H1 (cell line): ENCODE results near the gene METTL6. TPM values are rescaled to one million over a fixed set of nuclear protein-coding genes. Genes with fewer than 3 reads are reported as not detected.

ENCODE experiments used
- CTCF ChIA-PET: fragments of 300-600 bp; sonication (Branson Sonifier 250); formaldehyde crosslinking; loops from one replicate; lab custom pipeline; 2021; ENCODE audit not compliant: partially characterized antibody; lab: Charles Lee
- POLR2A ChIA-PET: fragments of 300-600 bp; sonication (Branson Sonifier 250); formaldehyde crosslinking; loops from one replicate; lab custom pipeline; 2021; ENCODE audit warnings: inconsistent platforms; ENCODE audit not compliant: partially characterized antibody; lab: Charles Lee
- DNase-seq, 2 experiments: peaks; one replicate each; pipeline versions ENCODE4 v3.0.0 to v3.0.0-alpha.2; 2010 to 2022; ENCODE audit warnings: low spot score in 2 of 2, low read depth in 1 of 2, mixed read lengths in 1 of 2
- FAIRE-seq: peaks from 2 replicates; lab custom pipeline; 2011; peaks lifted over from hg19 to GRCh38; lab: Jason Lieb, UNC
- H2AFZ ChIP-seq: 2 replicates; pipeline ENCODE4 v1.8.1; 2012; ENCODE audit warnings: low read length, inconsistent platforms
- H2AK5ac ChIP-seq: 2 replicates; pipeline ENCODE4 v1.6.1; 2013; ENCODE audit warnings: low read depth, low read length
- H2BK120ac ChIP-seq: replicated peaks from 2 replicates; pipeline ENCODE3; 2013; ENCODE audit warnings: low read depth, low read length, inconsistent platforms
- H2BK12ac ChIP-seq: 2 replicates; pipeline ENCODE4 v1.6.1; 2013; ENCODE audit warnings: low read depth, low read length
- H2BK15ac ChIP-seq: 2 replicates; pipeline ENCODE4 v1.6.1; 2013; ENCODE audit warnings: low read length
- H2BK20ac ChIP-seq: 2 replicates; pipeline ENCODE4 v1.6.1; 2013; ENCODE audit warnings: low read length
- H2BK5ac ChIP-seq: 2 replicates; pipeline ENCODE4 v1.6.1; 2013; ENCODE audit warnings: low read depth, low read length
- H3K14ac ChIP-seq: 2 replicates; pipeline ENCODE4 v1.6.1; 2013; ENCODE audit warnings: inconsistent platforms; ENCODE audit not compliant: insufficient read length
- H3K18ac ChIP-seq: 2 replicates; pipeline ENCODE4 v1.6.1; 2013; ENCODE audit warnings: low read length; ENCODE audit errors: extremely low read depth
- H3K23ac ChIP-seq: 2 replicates; pipeline ENCODE4 v1.6.1; 2013; ENCODE audit warnings: inconsistent platforms; ENCODE audit not compliant: insufficient read length
- H3K23me2 ChIP-seq: 2 replicates; pipeline ENCODE4 v1.6.1; 2013; ENCODE audit warnings: low read depth, low read length
- H3K27ac ChIP-seq: 2 replicates; pipeline ENCODE4 v1.6.1; 2011; ENCODE audit warnings: low read depth, low read length, inconsistent platforms
- H3K27me3 ChIP-seq, 4 experiments: replicated peaks in 1 of 4; 1 replicate in 1 of 4; 2 replicates in 3 of 4; pipeline versions ENCODE4 v1.6.1 to v1.8.1; 2011 to 2013; ENCODE audit warnings: low read length in 3 of 4, mild to moderate bottlenecking in 3 of 4, inconsistent platforms in 2 of 4, mixed read lengths in 2 of 4, moderate library complexity in 1 of 4; ENCODE audit not compliant: control insufficient read depth in 3 of 4, insufficient read depth in 3 of 4; ENCODE audit errors: extremely low read depth in 1 of 4
- H3K36me3 ChIP-seq, 4 experiments: 2 replicates each; pipeline versions ENCODE4 v1.6.1 to v1.8.1; 2011 to 2013; ENCODE audit warnings: mild to moderate bottlenecking in 4 of 4, low read length in 3 of 4, moderate library complexity in 2 of 4, control low read depth in 1 of 4, inconsistent platforms in 1 of 4; ENCODE audit not compliant: insufficient read depth in 4 of 4, control insufficient read depth in 2 of 4
- H3K4ac ChIP-seq: replicated peaks from 2 replicates; pipeline ENCODE3; 2013; ENCODE audit warnings: low read length, low read depth, mixed read lengths, inconsistent platforms; ENCODE audit not compliant: insufficient read length
- H3K4me1 ChIP-seq, 4 experiments: replicated peaks in 1 of 4; 1 replicate in 1 of 4; 2 replicates in 3 of 4; pipeline versions ENCODE4 v1.6.1 to v1.8.1; 2011 to 2013; ENCODE audit warnings: low read length in 3 of 4, inconsistent platforms in 2 of 4, mixed read lengths in 1 of 4; ENCODE audit not compliant: insufficient read depth in 4 of 4, control insufficient read depth in 3 of 4
- H3K4me2 ChIP-seq, 2 experiments: 2 replicates each; pipeline versions ENCODE4 v1.6.1 to v1.8.1; 2011 to 2013; ENCODE audit warnings: low read depth in 2 of 2, low read length in 2 of 2, control low read depth in 1 of 2, inconsistent platforms in 1 of 2, mild to moderate bottlenecking in 1 of 2; ENCODE audit not compliant: insufficient read depth in 1 of 2
- H3K4me3 ChIP-seq, 4 experiments: fragments of 200-600, 300-600 bp in 1 of 4; sonication (generic), shearing (Covaris generic), sonication (Bioruptor Twin) in 1 of 4; 2 replicates each; pipeline versions ENCODE4 v1.5.1 to v1.8.1; 2011 to 2016; ENCODE audit warnings: low read length in 4 of 4, low read depth in 3 of 4, control low read depth in 2 of 4, inconsistent platforms in 2 of 4, mild to moderate bottlenecking in 2 of 4, mixed read lengths in 1 of 4, moderate library complexity in 1 of 4; ENCODE audit not compliant: insufficient read depth in 2 of 4; ENCODE audit errors: extremely low read depth in 1 of 4
- H3K56ac ChIP-seq: replicated peaks from 2 replicates; pipeline ENCODE3; 2013; ENCODE audit warnings: low read depth, mild to moderate bottlenecking, mixed read lengths, low read length, inconsistent platforms; ENCODE audit not compliant: insufficient read length
- H3K79me1 ChIP-seq: 2 replicates; pipeline ENCODE4 v1.6.1; 2013; ENCODE audit warnings: low read depth, low read length, control low read depth
- H3K79me2 ChIP-seq, 2 experiments: 2 replicates each; pipeline versions ENCODE4 v1.6.1 to v1.8.1; 2012 to 2013; ENCODE audit warnings: low read length in 2 of 2, mild to moderate bottlenecking in 2 of 2, inconsistent platforms in 1 of 2; ENCODE audit not compliant: insufficient read depth in 2 of 2, control insufficient read depth in 1 of 2
- H3K9ac ChIP-seq, 4 experiments: replicated peaks in 1 of 4; 1 replicate in 1 of 4; 2 replicates in 3 of 4; pipeline versions ENCODE4 v1.6.1 to v1.8.1; 2011 to 2013; ENCODE audit warnings: low read depth in 3 of 4, low read length in 3 of 4, control low read depth in 2 of 4, mild to moderate bottlenecking in 2 of 4, moderate library complexity in 2 of 4, inconsistent platforms in 1 of 4; ENCODE audit errors: extremely low read depth in 1 of 4
- H3K9me3 ChIP-seq, 2 experiments: 2 replicates each; pipeline versions ENCODE4 v1.6.1 to v1.8.1; 2012 to 2013; ENCODE audit warnings: mild to moderate bottlenecking in 2 of 2, moderate library complexity in 2 of 2, control low read depth in 1 of 2, inconsistent platforms in 1 of 2, low read depth in 1 of 2, low read length in 1 of 2, mixed read lengths in 1 of 2; ENCODE audit not compliant: insufficient read depth in 2 of 2
- H4K20me1 ChIP-seq, 2 experiments: replicated peaks in 1 of 2; 2 replicates each; pipeline versions ENCODE3 to v1.8.1; 2011 to 2013; ENCODE audit warnings: inconsistent platforms in 2 of 2, low read length in 2 of 2, mild to moderate bottlenecking in 1 of 2; ENCODE audit not compliant: insufficient read depth in 2 of 2, control insufficient read depth in 1 of 2
- H4K5ac ChIP-seq: 2 replicates; pipeline ENCODE4 v1.6.1; 2013; ENCODE audit warnings: low read length, low read depth, mixed read lengths, inconsistent platforms; ENCODE audit not compliant: insufficient read length
- H4K8ac ChIP-seq: 2 replicates; pipeline ENCODE4 v1.8.0; 2013; ENCODE audit warnings: mild to moderate bottlenecking, moderate library complexity, low read length, inconsistent platforms; ENCODE audit not compliant: insufficient read depth; ENCODE audit errors: extremely low read depth
- H4K91ac ChIP-seq: replicated peaks from 2 replicates; pipeline ENCODE3; 2013; ENCODE audit warnings: low read length, mixed read lengths, inconsistent platforms; ENCODE audit not compliant: insufficient read length
- CBX5 ChIP-seq: fragments of 300-800, 300-1000 bp; sonication (generic); IDR thresholded peaks from 2 replicates; pipeline ENCODE4 v1.7.1; 2016; ENCODE audit warnings: antibody characterized with exemption, low read length, low read depth
- CBX8 ChIP-seq: fragments of 300-800, 300-1000 bp; sonication (generic); IDR thresholded peaks from 2 replicates; pipeline ENCODE4 v1.7.1; 2016; ENCODE audit warnings: low read depth, low read length, borderline replicate concordance
- CREB1 ChIP-seq: IDR thresholded peaks from 2 replicates; pipeline ENCODE4 v1.6.1; 2012; ENCODE audit warnings: inconsistent platforms
- EZH2 ChIP-seq: fragments of 200-600 bp; sonication (generic); IDR thresholded peaks from 2 replicates; pipeline ENCODE4 v1.7.1; 2012; ENCODE audit warnings: low read depth, mild to moderate bottlenecking, moderate library complexity, low read length, inconsistent platforms; ENCODE audit not compliant: severe bottlenecking
- FOSL1 ChIP-seq: IDR thresholded peaks from 2 replicates; pipeline ENCODE4 v1.6.1; 2011; ENCODE audit warnings: mild to moderate bottlenecking, low read depth, low read length, moderate library complexity; ENCODE audit not compliant: insufficient read depth
- KDM5A ChIP-seq: fragments of 200-600 bp; IDR thresholded peaks from 2 replicates; pipeline ENCODE4 v1.7.1; 2012; ENCODE audit warnings: mild to moderate bottlenecking, low read length, inconsistent platforms, mixed read lengths
- SIN3A ChIP-seq, 2 experiments: IDR thresholded peaks in 1 of 2; conservative IDR thresholded peaks in 1 of 2; 2 replicates each; pipeline ENCODE4 v1.6.1; 2011 to 2012; ENCODE audit warnings: low read length in 2 of 2, improper control_type of control experiment in 1 of 2, low read depth in 1 of 2, mild to moderate bottlenecking in 1 of 2
- SIRT6 ChIP-seq: IDR thresholded peaks from one replicate; pipeline ENCODE4 v1.7.1; 2012; ENCODE audit warnings: low read length, inconsistent platforms
- SIX5 ChIP-seq: IDR thresholded peaks from 2 replicates; pipeline ENCODE4 v1.6.1; 2011; ENCODE audit warnings: mild to moderate bottlenecking, low read depth, low read length
- TBP ChIP-seq: IDR thresholded peaks from 2 replicates; pipeline ENCODE4 v1.6.1; 2011; ENCODE audit warnings: low read depth, low read length, improper control_type of control experiment
- TEAD4 ChIP-seq: IDR thresholded peaks from 2 replicates; pipeline ENCODE4 v1.6.1; 2012; ENCODE audit warnings: low read depth, low read length, inconsistent platforms, mixed read lengths
- USF2 ChIP-seq: IDR thresholded peaks from 2 replicates; pipeline ENCODE4 v1.6.1; 2011; ENCODE audit warnings: low read length, improper control_type of control experiment
- WGBS, 2 experiments: shearing (Covaris generic) in 1 of 2; methylation state at CpG; one replicate each; pipeline versions ENCODE4 v1.1.6 to v1.1.7; 2013 to 2015; ENCODE audit warnings: low lambda C conversion rate in 2 of 2, mixed read lengths in 2 of 2, inconsistent platforms in 1 of 2, low coverage in 1 of 2, missing lambda C conversion rate in 1 of 2; ENCODE audit not compliant: insufficient replicate concordance in 2 of 2, insufficient coverage in 1 of 2, insufficient read length in 1 of 2; ENCODE audit errors: extremely low coverage in 1 of 2, missing lambda C conversion rate in 1 of 2; 5-methylcytosine and 5-hydroxymethylcytosine counted together
- polyA plus RNA-seq, 7 experiments: library from polyadenylated mRNA; depleted of rRNA in 3 of 7; stranded (reverse) in 5 of 7; unstranded in 2 of 7; fragments of >200 nt in 5 of 7; fragments of 200-250 nt in 2 of 7; gene quantifications; 1 replicate in 5 of 7; 2 replicates in 1 of 7; 4 replicates in 1 of 7; pipeline versions ENCODE4 v1.2.1 to v1.2.3, GENCODE V29; 2011 to 2013; ENCODE audit warnings: missing spikeins in 2 of 7, mixed read lengths in 2 of 7
- total RNA-seq: library from RNA; stranded (reverse); fragmentation: NEBNext Ultra II Directional; extraction: Animal tissue kit (Norgen Biotek cat#: 25700); gene quantifications from 2 replicates; pipeline ENCODE4 v1.2.1, GENCODE V29; 2021

The METTL6 gene
- total and polyA plus RNA-seq, 2 of the 8 experiments (the other 6 are each of a cell fraction or from before 2014, with no cell fraction given), result 18.4 to 20.0 TPM

- Histone ChIP-seq H3K4me1 (no peaks in the 10 kb centered on the region), H3K79me2 (no peaks in the 10 kb centered on the region), H4K20me1 (no peaks in the 10 kb centered on the region), H3K23me2 (no peaks in the 10 kb centered on the region), H3K9me3 (peaks cover 6 to 8% of the 10 kb centered on the region in 2 experiments; a peak in 1 of 4 replicates), H2BK20ac (no peak overlapping the region), H3K36me3 (no peaks in the 10 kb centered on the region), H2BK12ac (no peak overlapping the region), H3K27me3 (no peaks in the 10 kb centered on the region), H2AK5ac (no peak overlapping the region), H2BK5ac (no peak overlapping the region), H3K56ac (no peak overlapping the region), H3K79me1 (no peaks in the 10 kb centered on the region), H3K4me3 (no peak overlapping the region), H4K8ac (no peak overlapping the region; the same call in 1 of the 2 replicates), H2AFZ (no peak overlapping the region), H2BK120ac (no peak overlapping the region), H3K18ac (no peak overlapping the region), H3K27ac (no peak overlapping the region), H3K4ac (no peak overlapping the region), H3K4me2 (no peak overlapping the region), H4K5ac (no peak overlapping the region), H4K91ac (no peak overlapping the region), H3K14ac (no peak overlapping the region), H2BK15ac (no peak overlapping the region), H3K23ac (no peak overlapping the region), H3K9ac (no peak overlapping the region)
- POLR2A ChIA-PET, result no interaction called here
- CTCF ChIA-PET, result interaction anchor here (0.9 to 6.2 kb wide), 7 partner anchors 15 to 182 kb away, joined by 3 to 28 read pairs (median 3); no protein-coding TSS in a partner anchor
- no peak for DNase-seq
- WGBS, 2 experiments, result 83% methylated on average over 4 of the region's 4 CpGs; no CpG with 5 or more reads in 1 of the 2 experiments
- no peak for FAIRE-seq
- no peak for TF ChIP-seq CBX8
- TF ChIP-seq SIX5, result no peak
- TF ChIP-seq SIN3A (conservative IDR thresholded peaks at IDR 0.05 in 1 of 2, IDR thresholded peaks at IDR 0.05 in 1 of 2; ENCODE audit: low read depth in 1 of 2, low read length in 2 of 2), result no peak
- no peak for TF ChIP-seq EZH2
- no peak for TF ChIP-seq USF2
- no peak for TF ChIP-seq TEAD4
- TF ChIP-seq FOSL1, result no peak
- TF ChIP-seq CBX5, result no peak
- no peak for TF ChIP-seq TBP
- TF ChIP-seq CREB1, result no peak
- TF ChIP-seq KDM5A, result no peak
- TF ChIP-seq SIRT6, result no peak
Measured at GRCh38 chr3:15384510-15385237, 42.7 kb downstream of the METTL6 start.
